ENCODE results near the gene RRBP1.

Gene RRBP1

GRCh38 chr20:17565169-17565845, 116.7 kb downstream of the RRBP1 start:
- DNase-seq: no peak
